GM21423 (cell line): ENCODE results near the gene SERPINE3.

Experiments
- ATAC-seq: cut with Tn5 transposase; IDR thresholded peaks from one replicate; pipeline ENCODE4 v1.9.1; 2021; ENCODE audit warnings: mild to moderate bottlenecking, moderate library complexity; ENCODE audit not compliant: unreplicated experiment

The SERPINE3 gene

DNA sequence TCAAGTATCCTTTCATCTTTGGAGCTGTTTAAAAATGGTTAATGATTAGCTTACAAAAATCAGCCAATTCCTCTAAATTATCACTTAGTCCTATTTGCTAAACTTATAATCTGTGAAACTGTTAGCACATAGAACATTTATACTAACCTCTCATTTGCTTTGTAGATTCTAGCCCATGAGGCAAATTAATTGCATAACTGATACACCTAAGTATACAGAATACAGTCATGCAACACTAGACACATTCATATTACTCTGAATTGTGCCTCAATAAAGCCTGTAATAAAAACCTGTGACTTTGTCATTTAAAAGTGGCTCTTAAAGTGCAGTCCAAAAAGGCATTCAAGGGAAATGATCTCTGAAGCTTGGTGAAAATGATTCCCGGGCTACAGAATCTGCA lies 21.0 kb downstream of the SERPINE3 start:
- no peak for ATAC-seq

DNA sequence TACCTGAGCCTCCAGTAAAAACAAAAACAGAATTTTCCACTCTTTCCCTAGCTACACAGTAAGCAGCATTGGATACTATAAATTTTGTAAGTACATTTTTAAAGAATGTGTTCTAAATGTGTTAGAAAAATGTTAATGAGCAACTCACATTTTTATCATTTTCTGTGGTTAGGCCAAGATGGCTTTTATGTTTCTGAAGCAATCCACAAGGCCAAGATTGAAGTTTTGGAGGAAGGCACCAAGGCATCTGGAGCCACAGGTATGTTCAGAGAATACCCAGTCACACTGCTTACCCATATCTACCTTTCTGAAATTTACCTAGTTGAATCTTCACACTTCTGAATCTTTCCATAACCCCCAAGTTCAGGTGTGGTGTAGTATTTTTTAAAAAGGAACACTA lies 21.6 kb downstream of the SERPINE3 start:
- no peak for ATAC-seq

DNA sequence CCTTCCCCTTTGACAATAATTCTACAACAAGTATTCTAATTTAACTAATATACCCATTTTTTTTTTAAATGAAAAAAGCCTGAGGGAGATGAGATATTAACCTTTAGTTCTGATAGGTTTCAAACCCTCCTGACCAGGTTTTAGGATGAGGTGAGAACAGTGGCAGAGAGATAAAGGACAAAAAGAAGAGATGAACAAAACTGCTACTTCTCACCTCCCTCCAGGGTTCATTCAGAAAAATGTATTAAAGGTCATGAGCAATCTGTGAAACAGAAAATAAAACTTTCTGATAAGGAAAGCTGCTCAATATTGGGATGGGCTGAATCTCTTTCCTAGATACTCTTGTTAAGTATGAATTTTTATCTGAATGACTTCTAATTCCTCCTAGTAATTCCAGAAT lies 24.1 kb downstream of the SERPINE3 start:
- ATAC-seq: no peak

DNA sequence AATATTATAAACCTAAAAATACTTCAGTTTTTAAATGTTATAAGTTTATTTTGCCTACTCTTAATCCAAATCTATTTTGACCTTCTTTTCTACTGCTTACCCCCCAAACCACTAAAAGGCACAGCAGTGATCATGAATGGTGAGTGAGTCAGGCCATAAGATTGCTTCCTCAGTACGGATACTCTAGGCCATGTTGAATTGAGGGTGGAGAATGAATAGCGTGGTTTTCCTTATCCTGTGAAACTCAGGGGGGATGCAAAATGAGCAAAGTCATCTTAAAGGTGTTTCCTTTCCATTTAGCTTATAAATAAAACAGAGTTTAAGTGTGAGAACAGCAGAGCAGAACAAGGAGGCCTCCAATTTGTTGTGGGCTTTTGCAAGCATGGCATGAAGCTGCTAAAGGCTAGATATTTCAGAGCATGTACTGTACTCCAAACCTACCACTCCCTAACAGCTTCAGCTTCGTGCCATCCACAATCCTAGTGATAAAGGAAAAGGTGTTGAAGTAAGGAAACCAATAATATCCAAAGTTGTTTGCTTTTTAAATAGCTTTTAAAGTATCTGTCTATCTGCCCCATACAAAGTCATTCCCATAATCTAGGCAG lies 25.0 kb downstream of the SERPINE3 start:
- ATAC-seq: no peak

DNA sequence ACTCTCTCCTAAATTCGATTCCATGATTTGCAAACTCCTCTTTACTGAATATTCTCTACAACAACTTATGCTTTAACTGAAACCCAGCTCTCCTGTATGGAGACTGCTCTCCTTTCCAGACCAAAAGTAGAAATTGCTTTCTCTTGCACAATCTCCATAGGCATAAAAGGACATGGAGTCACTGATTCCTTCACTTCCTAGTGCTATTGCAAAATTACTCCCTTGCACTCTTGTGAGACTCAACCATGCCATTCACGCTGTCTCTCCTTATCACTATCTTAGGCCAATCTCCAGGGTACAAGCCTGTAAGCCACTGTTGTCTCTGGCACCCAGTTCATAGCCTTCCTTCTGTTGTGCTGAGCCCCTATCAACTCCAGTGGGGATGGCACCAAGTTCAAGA lies 30.6 kb downstream of the SERPINE3 start:
- ATAC-seq: no peak

DNA sequence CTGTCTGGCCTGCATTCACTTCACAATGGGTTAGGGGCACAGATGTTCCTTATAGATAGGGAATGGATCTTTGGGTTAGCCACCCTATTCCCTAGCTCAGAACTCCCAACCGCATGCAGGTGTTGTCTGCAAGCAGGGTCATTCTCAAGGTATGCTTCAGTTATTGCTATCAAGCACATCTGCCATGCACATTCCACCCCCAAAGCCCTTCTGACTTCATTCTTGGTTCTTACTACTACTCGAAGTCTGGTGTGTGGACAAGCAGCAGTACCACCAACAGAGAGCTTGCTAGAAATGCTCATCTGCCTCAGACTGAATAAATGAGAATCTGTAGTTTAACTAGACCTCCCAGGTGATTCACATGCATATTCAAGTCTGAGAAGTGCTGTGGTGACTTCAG lies 31.3 kb downstream of the SERPINE3 start:
- no peak for ATAC-seq

DNA sequence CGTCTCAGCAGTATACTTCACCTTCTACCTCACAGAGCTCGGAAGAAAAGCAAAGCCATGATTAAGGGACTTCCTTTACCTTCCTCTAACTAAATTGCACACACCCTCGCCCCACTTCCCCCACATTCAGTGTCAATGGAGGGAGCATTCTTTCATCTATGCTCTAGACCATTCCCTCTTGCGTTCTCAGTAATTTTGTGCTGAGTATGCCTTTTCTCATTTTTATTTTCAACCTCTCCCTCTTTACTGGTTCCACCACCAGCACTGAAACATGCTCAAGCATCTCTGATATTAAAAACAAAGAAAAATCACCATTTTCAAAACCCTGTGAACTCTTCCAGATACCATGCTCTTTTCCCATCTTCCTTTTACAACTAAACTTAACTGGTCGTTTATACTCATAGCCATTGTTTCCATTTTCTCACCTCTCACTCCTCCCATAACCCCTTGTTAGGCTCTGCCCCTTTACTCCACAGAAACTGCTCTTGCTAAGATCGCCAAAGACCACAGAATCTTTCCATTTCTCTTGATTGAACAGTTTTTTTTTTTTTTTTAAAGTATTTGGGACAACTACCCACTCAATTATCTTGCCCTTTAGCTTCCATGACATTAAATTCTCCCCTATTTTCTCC lies 32.4 kb downstream of the SERPINE3 start:
- no peak for ATAC-seq

DNA sequence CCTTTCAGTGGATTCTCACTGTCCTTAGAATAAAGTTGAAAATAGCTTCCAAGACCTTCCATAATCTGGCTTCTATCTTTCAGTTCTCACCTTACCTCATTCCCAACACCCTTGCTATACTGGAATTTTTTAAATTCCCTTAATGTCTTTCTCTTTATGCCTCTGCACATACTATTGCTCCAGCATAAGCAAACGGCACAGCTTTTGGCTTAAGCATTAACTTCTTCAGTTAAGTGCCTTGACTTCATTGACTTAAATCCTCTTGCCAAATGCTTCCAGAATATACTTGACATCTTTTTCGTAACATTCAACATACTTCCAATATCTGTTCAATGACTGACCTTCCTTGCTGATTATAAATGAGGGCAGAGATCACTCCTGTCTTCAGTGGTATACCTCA lies 34.0 kb downstream of the SERPINE3 start:
- ATAC-seq: no peak

DNA sequence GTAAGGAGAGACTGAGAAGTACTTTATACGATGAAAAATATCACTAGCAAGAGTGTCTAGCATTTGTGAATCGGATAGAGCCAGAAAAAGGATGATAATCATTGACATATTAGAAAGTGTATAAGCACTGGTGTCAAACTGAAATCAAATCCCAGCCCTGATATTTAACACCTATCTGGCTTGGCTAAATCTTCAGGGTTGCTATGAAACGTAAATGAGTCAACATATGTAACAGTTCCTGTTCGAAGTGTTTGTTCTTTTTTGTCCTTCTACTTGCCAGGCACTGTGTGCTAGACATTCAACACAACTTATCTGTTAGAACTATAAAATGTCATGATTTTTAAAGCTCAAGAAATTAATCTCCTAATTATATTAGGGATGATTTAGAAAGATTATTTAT lies 40.8 kb downstream of the SERPINE3 start:
- ATAC-seq: no peak

DNA sequence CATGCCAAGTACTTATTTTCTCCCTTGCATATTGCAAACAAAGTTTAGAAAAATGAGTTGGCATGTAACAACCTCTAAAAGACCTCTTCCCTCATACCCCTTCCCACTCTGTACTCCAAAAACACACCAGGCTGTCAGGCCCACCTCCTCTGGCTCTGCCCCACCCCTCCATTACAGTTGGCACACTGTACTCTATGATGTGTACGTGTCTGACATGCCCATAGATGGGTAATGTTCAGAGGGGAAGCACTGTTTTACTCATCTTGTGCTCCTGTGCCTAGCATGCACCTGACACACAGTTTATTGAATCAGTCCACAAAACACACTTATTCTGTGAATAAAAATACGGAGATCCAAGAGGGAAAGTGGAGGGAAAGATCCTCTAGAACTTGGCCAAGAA lies 45.6 kb downstream of the SERPINE3 start:
- ATAC-seq: no peak

DNA sequence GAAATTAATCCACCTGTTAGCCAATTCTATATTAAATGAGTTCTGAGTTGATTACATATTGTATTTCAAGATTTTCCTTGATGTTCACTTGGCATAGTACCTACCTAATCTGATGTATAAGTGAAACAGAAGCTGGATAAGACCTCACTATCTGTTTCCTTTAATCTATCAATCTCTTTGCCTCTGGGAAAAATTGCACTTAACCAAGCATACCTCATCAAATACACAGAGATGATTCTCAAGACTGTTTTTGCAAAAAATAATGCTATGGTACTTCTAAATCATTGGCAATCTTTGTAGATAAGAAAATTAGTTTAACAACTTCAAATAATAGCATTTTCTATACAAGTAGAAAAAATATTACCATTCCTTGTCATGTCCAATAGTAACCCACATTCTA lies 55.2 kb downstream of the SERPINE3 start:
- no peak for ATAC-seq

DNA sequence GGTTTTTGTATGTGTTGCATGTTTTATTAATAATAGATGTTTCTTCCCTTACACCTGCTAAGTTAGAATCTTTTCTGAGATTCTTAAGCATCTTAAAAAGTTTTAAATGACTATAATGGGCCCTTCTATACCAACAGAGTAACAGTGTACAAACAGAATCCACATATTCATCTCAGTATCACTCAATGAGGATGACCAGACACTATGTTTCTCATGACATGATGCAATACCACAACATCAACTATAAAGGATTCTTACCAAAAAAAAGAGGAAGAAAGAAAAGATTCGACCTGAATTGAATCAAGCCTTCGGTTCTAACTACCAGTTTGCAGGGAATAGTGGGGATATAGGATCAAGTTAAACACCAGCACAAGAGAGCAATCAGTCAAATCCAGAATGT lies 56.9 kb downstream of the SERPINE3 start:
- peak; percentile 66 for ATAC-seq

DNA sequence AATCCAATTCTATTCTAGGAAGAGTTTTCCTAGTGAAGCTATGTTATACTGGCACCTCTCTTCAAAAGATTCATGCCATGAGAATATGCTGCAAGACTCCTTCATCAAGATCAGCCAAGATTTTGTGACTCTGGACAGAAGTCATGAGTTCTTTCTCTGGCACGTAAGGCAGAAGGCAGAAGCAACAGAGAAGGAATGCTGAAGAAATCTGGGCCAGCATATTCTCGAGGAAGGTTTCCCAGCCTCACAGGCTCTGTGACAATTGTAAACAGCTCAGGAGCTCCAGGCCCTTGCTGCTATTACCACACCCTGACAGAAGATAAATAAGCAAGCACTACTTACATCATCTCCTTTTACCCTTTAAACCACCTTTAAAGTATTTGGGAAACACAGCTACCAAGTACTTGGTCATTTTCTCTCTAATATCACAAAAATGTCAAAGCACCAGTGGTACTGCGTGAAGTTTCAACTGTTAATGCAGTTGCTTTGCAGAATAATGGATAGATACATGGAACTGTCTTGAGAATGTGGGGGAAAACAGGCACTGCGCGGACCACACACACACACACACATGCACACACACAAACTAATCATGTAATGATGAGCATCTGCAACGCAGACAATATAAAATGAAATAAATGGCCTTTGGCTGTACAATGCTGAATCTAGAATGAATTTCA lies 57.9 kb downstream of the SERPINE3 start:
- no peak for ATAC-seq

DNA sequence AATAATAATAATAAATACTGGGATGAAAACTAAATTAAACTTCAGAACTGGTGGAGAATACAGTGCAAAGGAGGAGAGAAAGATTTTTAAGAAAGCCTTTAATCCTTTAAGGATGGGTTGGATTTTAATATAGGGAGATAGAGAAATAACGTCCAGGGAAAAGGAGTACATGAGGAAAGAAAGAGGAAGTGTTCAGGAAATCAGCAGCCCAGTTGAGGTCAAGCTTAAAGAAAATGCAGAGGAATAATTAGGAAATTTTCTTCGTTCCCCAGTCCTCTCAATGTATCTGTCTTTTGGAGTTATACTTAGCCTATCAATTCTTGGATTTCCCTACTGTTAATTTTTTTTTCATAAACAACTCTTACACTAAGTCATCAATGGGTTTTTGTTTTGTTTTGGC lies 65.7 kb downstream of the SERPINE3 start:
- no peak for ATAC-seq

DNA sequence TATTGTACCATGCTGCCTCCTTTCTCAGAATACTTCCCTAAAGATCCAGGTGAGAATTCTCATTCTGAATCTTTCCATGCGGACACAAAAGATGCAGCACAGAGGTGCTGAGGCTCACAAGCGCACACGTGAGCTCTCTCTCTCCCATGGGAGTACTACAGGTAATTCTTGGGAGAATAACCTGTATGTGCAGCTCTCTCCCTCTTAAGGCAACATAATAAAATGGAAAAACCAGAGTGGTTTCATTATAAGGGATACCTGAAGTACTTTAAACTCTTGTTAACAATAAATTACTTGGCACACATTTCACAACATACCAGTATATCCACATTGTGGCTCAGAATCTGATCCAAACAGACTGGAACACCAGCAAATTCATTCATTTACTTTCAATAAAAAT lies 72.9 kb downstream of the SERPINE3 start:
- no peak for ATAC-seq
